HT1080 (cell line): ENCODE results near the gene NPPB. TPM values are rescaled to one million over a fixed set of nuclear protein-coding genes. Genes with fewer than 3 reads are reported as not detected.

Source experiments
- DNase-seq: peaks from one replicate; pipeline ENCODE4 v3.0.0-alpha.2; 2015; ENCODE audit warnings: low read depth
- total RNA-seq: library from RNA; depleted of rRNA; stranded (reverse); fragments of >200 nt; shearing (Covaris generic); gene quantifications from 2 replicates; pipeline ENCODE4 v1.2.3, GENCODE V29; 2014

NPPB gene
- total RNA-seq, 1 experiment from 2014 or later = not detected

DNA sequence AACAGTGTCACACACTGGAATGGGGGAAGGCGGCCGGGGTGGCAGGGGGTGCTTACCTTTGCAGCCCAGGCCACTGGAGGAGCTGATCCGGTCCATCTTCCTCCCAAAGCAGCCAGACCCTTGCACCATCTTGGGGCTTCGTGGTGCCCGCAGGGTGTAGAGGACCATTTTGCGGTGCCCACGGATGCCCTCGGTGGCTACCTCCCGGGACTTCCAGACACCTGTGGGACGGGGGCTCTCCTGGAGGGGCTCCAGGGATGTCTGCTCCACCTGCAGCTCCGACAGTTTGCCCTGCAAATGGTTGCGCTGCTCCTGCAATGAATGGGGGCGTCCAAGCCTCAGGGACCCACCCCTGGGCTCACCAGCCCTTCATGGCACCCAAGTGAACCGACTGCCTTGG lies 587 bp downstream of the NPPB start:
- no peak for DNase-seq

DNA sequence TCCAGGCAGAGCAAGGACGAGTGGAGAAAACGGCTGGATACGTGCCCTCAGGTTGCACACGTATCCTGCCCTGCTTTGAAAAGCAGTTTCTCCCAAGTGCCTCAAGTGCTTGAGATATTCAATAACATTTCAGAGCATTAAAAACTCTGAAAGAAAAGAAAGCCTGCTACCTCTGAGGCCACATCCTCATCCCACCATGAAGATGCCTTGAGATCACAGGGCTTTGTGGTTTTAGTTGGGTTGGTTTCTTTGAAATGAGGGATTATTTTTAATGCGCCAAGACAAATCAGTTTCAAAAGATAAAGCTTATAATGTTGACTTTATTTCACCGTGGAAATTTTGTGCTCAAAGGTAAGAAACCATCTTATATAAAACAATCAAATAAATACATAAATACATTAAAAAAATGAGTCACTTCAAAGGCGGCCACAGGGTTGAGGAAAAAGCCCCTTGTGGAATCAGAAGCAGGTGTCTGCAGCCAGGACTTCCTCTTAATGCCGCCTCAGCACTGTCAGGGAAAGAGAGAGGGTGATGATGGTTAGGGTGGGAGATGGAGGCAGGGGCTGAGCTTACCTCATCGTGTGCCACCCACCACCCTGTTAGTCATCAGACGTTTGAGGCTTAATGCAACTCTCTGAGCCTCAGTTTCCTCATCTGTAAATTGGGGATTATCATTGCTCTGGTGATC lies 1.4 kb downstream of the NPPB start:
- no peak for DNase-seq

DNA sequence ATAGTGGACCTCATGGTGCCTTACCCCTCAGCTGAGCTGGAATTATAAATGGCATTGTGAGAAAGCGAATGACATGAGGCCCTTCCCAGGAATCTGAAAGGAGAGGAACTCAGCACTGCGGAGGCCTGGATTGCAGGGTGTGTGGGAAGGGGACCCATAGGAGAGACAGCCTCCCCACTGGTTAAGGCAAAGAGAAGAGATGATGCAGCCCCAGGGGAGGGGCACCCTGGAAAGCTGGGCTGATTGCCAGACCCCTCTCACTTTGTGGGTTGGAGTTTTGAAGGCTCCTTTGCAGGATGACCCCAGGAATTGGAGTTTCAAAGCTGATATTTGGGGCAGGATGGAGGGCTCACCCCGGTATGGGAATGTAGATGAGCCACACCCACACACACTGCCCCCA lies 2.0 kb downstream of the NPPB start:
- DNase-seq = no peak

DNA sequence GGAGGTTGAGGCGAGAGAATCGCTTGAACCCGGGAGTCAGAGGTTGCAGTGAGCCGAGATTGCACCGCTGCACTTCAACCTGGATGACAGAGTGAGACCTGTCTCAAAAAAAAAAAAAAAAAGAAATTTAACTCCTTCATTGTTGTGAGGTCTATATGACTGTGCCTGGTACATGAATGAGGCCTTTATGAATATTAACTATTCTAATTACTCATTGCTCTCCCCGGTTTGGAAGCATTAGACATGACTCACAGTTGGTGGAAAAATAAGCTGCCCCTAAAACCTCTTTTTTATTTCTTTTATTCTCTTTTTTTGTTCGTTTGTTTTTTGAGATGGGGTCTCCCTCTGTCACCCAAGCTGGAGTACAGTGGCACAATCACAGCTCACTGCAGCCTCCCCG lies 3.3 kb downstream of the NPPB start:
- DNase-seq = no peak

DNA sequence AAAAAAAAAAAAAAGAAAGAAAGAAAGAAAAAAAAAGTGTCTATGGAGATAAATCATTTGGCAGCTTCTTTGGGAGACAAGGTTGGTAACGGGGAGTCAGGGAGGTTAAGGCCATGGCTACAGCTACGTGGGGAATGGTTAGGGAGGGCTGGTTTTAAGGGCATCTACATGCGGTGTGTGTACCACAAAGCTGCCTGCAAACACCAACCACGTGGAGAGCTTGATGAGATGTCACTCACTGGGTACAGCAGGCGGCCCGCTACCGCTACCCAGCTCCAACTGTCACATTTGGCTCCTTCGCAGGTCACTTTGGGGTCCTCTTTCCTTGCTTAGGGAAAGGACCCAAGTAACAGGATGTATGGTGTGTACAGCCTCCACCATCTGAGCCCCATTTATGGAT lies 4.2 kb downstream of the NPPB start:
- no peak for DNase-seq

DNA sequence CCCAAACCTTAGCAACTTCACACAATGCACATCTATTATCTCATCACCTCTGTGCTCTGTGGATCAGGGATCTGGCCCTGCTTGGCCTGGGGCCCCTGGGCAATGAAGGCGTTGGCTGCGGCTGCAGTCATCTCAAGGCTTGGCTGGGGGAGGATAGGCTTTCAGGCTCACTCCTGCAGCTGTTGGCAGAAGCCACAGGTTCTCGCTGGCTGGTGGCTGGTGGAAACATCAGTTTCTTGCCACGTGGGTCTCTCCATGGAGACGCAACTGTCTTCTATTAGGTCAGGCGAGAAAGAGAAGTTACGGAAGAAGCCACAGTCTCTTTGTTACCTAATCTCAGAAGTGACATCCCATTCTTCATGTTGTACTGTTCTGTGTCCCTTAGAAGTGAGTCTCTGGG lies 7.6 kb downstream of the NPPB start:
- DNase-seq = no peak

DNA sequence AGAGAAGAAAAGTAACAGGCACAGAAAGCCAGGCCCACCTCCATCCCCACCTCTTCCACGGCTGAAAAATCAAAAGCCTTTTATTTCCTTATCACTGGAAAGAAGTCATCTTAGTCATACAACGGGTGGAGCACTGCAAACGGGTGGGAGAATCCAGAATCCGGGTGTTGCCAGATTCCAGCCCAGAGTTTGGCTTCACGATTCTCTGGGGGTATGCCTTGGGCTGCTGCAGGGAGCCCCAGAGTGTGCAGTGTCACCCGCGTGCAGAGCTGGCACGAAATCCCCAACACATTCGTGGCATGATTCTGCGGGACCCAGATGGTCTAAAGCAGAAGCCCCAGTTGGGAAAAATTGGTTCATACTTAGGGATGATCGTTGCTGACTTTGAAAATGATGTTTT lies 8.6 kb downstream of the NPPB start:
- DNase-seq = no peak

DNA sequence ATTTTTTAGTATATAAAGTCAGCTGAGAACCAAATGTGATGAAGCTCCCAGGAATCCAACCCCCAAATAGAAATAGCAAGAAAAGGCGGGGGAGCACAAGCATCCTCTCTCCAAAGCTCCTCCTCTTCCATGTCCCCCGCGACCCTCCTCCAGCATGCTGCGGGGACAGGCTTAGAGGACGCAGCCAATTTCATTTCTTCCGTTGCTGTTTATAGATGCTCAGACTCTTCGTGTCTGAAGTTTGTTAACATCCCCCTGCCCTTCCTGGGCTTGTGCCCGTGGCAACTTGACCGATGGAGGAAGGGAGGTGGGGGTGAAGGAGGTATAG lies 10.4 kb downstream of the NPPB start:
- DNase-seq = no peak

DNA sequence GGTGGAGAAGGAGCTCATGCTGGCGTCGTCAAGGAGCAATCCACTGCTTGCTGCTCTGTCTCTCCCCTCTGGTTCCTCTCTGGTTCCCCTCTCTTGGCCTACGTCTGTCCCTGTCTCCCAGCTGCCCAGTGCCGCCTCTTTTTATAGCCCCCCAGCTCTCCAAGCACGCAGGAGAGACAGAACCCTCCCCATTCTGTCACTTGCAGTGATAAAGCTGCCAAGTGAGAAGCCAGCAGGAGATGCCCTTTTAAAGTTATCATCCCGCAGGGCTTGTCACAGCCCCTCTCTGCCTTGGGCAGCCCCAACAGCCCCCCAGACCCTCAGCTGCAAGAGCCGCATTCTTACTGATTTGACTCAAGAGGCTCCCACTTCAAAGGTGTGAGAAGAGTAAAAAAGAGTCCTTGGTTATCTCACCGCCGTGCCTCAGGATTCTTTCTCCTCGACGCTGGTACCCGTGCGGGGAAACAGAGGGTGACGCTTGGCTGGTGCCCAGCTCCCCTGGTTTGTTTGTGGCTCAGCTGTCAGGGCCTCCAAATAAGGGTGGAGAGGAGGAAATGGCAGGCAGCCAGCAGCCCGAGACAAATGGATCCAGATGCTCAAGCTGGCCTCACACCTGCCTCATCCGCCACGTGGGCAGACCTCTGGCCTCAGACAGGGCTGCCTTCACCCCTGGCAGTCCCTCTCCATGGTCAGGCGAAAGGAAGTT lies 10.9 kb downstream of the NPPB start, which contains the start of gene NPPA:
Gene NPPA (minus strand): TSS at position 117 of the 706 bp plus-strand sequence. CDS start 99 bp downstream, at position 18.
- DNase-seq = no peak

DNA sequence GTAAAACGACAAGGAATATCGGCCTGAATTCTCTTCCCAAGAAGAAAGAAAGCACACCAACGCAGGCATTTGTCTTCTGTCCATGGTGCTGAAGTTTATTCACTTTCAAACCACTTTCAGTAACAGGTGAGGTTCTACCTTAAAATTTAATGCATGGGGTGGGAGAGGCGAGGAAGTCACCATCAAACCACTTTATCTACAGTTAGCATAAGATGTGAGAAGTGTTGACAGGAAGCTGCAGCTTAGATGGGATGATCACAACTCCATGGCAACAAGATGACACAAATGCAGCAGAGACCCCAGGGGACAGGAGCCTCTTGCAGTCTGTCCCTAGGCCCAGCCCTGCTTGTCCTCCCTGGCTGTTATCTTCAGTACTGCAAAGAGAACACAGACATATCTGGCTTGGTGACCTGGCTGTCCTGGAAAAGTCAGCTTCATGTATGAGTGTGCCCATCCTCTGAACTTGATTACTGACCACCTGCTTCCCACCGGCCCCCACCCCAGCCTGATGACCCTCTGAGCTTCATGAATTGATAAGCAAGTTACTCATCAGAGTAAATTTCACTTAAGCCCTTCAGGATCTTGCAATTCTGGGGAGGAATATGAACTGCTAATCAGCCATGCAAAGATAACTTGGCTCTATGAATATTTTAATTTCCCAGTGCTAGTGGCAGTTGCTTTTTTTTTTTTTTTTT lies 13.0 kb downstream of the NPPB start:
- DNase-seq = no peak

DNA sequence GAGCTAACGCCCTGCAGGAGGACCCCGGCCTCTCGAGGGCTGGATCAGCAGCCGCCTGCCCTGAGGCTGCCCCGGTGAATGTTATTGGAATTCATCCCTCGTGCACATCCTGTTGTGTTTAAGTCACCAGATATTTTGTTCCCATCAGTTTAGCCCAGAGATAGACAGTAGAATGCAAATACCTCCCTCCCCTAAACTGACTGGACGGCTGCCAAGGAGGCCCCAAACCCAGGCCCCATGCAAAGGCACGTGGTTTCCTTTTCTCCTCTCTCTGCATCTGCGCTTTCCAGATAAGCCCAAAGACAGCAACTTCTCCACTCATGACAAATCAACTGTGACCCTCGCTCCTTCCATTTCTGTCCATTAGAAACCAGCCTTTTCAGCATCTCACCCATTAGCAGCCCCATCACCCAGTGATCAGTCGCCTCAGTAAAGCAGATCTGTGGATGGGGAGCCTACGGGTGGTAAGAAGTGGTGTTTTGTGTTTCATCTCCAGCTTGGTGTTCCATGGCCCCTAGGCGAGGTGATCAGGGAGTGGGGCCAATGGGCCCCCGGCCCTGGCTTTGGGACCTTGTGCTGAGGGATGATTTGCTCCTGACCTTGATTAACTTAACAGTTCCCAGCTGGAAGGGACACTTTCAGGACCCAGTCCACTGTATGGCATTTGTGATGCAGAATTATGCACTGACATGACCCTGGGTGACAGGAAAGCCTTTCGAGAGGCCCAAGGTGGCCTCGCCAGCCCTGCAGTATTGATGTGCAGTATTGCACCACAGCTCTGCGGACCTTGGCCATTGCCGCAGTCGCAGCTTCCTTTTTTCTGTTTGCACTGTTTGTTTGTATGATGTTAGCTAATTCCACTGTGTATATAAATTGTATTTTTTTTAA lies 16.3 kb downstream of the NPPB start:
- DNase-seq = no peak

DNA sequence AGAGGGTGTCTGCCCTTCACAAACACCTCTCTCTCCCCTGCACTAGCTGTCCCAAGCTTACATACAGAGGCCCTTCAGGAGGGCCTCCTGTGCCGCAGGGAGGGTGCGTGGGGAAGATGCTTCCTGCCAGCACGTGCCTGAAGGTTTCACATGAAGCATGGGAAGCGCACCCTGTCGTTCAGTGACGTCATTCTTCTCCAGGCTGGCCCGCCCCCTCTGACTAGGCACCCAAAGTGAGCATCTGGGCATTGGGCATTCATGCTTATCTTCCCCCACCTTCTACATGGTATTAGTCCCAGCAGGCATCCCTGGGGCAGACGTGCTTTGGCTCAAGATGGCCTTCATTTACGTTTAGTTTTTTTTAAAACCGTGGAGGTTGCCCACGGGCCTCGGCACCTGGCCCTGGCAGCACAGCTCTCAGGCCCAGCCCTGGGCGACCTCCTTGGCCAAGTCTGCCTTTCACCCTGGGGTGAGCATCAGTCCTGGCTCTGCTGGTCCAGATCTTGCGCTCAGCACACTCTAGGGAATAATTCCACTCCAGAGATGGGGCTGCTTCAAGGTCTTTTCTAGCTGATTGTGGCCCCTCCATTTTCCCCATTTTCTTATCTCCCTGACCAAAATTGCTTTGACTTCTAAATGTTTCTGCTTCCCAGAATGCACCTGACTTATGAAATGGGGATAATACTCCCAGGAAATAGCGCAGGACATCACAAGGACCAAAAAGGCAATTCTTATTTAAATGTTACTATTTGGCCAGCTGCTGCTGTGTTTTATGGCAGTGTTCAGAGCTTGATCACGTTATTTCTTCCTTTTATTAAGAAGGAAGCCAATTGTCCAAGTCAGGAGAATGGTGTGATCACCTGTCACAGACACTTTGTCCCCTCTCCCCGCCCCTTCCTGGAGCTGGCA lies 17.2 kb downstream of the NPPB start:
- no peak for DNase-seq

DNA sequence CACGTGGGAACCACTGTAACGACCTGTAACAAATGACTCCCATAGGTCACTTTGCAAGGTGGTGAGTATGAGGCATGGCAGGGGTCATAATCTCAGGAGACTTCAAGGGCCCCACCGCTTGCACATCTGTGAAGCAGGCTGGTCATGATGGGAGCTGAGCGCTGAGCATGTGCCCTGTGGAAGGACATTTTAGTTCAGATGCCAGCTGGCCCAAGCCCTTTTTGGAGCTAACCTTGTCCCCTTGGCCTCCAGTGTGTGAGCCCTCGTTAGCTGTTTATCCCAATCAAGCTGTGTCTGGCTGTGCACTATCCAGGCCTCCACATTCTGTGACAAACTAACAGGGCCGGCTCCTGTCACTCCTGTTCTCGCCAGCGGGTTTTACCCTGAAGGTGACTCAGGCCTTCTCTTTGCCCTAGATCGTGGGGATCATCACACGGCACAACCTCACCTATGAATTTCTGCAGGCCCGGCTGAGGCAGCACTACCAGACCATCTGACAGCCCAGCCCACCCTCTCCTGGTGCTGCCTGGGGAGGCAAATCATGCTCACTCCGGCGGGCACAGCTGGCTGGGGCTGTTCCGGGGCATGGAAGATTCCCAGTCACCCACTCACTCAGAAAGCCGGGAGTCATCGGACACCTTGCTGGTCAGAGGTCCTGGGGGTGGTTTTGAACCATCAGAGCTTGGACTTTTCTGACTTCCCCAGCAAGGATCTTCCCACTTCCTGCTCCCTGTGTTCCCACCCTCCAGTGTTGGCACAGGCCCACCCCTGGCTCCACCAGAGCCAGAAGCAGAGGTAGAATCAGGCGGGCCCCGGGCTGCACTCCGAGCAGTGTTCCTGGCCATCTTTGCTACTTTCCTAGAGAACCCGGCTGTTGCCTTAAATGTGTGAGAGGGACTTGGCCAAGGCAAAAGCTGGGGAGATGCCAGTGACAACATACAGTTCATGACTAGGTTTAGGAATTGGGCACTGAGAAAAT lies 18.7 kb downstream of the NPPB start:
- DNase-seq = no peak

DNA sequence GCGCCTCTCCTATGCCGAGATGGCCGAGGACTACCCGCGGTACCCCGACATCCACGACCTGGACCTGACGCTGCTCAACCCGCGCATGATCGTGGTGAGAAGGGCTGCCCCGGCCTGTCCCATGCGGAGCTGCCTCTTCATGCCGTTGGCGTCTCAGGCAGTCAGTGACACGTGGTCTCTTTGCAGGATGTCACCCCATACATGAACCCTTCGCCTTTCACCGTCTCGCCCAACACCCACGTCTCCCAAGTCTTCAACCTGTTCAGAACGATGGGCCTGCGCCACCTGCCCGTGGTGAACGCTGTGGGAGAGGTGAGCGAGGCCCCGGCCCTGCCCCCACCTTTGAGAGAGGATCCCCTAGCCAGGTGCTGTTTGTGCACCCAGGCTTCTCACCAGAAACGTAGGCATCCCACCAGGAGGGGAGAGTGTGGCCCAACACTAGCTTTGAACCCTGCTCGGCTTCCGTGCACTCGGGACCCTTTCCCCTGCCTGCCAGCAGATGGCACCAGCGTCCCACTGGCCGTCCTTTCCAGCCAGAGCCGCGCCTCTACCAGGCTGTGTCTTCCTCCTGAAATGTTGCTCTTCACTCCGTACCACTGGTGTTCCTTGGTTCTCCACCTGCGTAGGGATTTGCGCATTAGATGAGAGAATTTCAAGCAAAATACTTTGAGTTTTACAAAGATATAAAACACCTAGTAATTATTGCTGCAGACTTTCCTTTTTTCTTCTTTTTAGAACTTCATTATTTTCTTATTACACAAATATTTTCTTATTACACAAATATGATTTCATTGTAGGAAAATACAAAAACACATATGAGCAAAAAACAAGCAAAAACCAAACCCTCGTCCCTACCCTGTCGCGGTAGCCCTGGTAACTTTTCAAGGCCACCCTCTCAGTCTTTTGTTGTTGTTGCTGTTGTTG lies 20.1 kb downstream of the NPPB start:
- peak; percentile 52 for DNase-seq

DNA sequence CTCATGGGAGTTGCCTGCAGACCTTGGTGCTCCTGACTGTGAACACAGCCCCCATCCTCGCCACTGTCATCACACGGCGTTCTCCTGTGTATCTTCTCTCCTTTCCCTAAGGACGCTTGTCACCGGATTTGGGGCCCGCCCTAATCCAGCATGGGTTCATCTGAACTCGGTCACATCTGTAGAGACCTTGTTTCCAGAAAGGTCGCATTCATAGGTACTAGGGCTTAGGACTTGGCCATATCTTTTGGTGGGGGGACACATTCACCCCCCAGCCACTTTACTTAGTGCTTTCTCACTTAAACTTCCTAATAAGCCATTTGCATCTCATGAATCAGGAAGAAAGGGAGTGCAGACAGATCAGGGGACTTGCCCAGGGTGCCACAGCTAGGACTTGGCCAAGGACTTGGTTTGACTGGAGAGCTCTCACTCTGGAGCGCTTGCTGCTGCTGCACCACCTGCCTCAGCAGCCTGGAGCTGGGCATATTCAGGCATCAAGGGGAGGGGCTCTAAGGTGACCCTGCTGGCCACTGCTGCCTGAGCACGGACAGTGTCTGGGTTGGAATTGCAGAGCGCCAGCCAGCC lies 20.9 kb downstream of the NPPB start:
- no peak for DNase-seq

DNA sequence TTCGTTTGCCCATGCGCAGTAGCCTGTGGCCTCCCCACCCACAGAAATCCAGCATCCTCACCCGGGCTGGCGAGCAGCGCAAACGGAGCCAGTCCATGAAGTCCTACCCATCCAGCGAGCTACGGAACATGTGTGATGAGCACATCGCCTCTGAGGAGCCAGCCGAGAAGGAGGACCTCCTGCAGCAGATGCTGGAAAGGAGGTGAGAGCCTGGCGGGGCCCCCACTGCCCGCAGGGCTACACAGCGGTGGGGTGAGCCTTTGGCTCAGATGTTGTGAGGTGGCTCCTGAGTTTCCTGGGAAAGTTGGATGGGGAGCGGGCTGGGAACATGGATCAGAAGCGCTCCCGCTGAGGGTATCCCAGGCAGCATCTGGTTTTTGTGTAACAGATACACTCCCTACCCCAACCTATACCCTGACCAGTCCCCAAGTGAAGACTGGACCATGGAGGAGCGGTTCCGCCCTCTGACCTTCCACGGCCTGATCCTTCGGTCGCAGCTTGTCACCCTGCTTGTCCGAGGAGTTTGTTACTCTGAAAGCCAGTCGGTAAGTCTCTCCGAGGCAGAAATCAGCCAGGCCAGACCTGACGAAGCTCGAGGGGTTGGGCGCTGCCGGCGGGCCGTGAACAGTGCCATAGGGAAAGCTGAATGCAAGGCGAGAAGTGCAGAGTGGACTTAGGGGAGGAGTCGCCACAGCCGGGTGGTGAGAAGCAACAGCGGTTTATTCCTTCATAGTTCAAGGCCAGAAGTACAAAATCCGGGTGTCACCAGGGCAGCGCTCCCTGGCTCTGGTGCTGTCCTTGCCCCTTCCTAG lies 21.6 kb downstream of the NPPB start:
- DNase-seq = no peak
